DMS79 (cell line): Measurements from ENCODE around the gene VPS54.
"Not testable (repeated sequence)": the region's sequence is repeated elsewhere in the genome, so short reads cannot be mapped to it uniquely, and the experiment has no call there.

ENCODE experiments used
- DNase-seq: peaks from one replicate; lab custom pipeline; 2025; lab: John Stamatoyannopoulos, UW

The VPS54 gene

GRCh38 chr2:63992061-63992685 is 27.1 kb downstream of the VPS54 start:
- DNase-seq: no peak

- not testable (repeated sequence) for DNase-seq
Observed at GRCh38 chr2:63991173-63991999, 27.8 kb downstream of the VPS54 start.

GRCh38 chr2:63990072-63990471 is 29.2 kb downstream of the VPS54 start:
- DNase-seq: no peak

- DNase-seq: not testable (repeated sequence)
Observed at GRCh38 chr2:63988842-63989436, 30.3 kb downstream of the VPS54 start.

GRCh38 chr2:63984606-63985359 is 34.4 kb downstream of the VPS54 start:
- DNase-seq: no peak

GRCh38 chr2:63983986-63984605 is 35.1 kb downstream of the VPS54 start:
- DNase-seq: no peak

- DNase-seq: no peak
Observed at GRCh38 chr2:63982335-63982734, 36.9 kb downstream of the VPS54 start.

- DNase-seq: no peak
Observed at GRCh38 chr2:63981702-63982103, 37.5 kb downstream of the VPS54 start.

GRCh38 chr2:63980794-63981193 is 38.4 kb downstream of the VPS54 start:
- DNase-seq: no peak

- DNase-seq: no peak
Observed at GRCh38 chr2:63977904-63978303, 41.3 kb downstream of the VPS54 start.

GRCh38 chr2:63976125-63976510 is 43.1 kb downstream of the VPS54 start:
- no peak for DNase-seq

- DNase-seq: no peak
Observed at GRCh38 chr2:63975437-63976124, 43.6 kb downstream of the VPS54 start.

GRCh38 chr2:63975036-63975435 is 44.2 kb downstream of the VPS54 start:
- not testable (repeated sequence) for DNase-seq

GRCh38 chr2:63962186-63962585 is 57.0 kb downstream of the VPS54 start:
- DNase-seq: no peak

- DNase-seq: no peak
Observed at GRCh38 chr2:63950414-63950813, 68.8 kb downstream of the VPS54 start.

- DNase-seq: no peak
Observed at GRCh38 chr2:63942788-63943187, 76.4 kb downstream of the VPS54 start.

GRCh38 chr2:63932104-63932503 is 87.1 kb downstream of the VPS54 start:
- DNase-seq: not testable (repeated sequence)

- no peak for DNase-seq
Observed at GRCh38 chr2:63926815-63927214, 92.4 kb downstream of the VPS54 start.

GRCh38 chr2:63914311-63914710 is 104.9 kb downstream of the VPS54 start:
- DNase-seq: no peak

- DNase-seq: no peak
Observed at GRCh38 chr2:63903003-63903402, 116.2 kb downstream of the VPS54 start.

GRCh38 chr2:63902149-63902548 is 117.1 kb downstream of the VPS54 start:
- no peak for DNase-seq
